IMR-90 (cell line): ENCODE results near the gene HES1.

ENCODE experiments used
- CEBPB ChIP-seq: IDR thresholded peaks from 2 replicates; pipeline ENCODE4 v1.6.1; 2012; ENCODE audit warnings: low read depth, low read length, improper control_type of control experiment
- MXI1 ChIP-seq: IDR thresholded peaks from 2 replicates; pipeline ENCODE4 v1.6.1; 2012; ENCODE audit warnings: low read depth, mild to moderate bottlenecking, low read length, moderate library complexity, borderline replicate concordance
- NFE2L2 ChIP-seq: fragments of 150-350 bp; IDR thresholded peaks from 2 replicates; pipeline ENCODE4 v1.6.1; 2016; ENCODE audit warnings: low read depth, mild to moderate bottlenecking, low read length
- POLR2A ChIP-seq: IDR thresholded peaks from 2 replicates; pipeline ENCODE4 v1.6.1; 2012; ENCODE audit warnings: mild to moderate bottlenecking, low read depth, low read length
- RAD21 ChIP-seq: IDR thresholded peaks from 2 replicates; pipeline ENCODE4 v1.6.1; 2012; ENCODE audit warnings: low read length, improper control_type of control experiment
- RCOR1 ChIP-seq: IDR thresholded peaks from 2 replicates; pipeline ENCODE4 v1.6.1; 2012; ENCODE audit warnings: mild to moderate bottlenecking, low read length, improper control_type of control experiment; ENCODE audit not compliant: insufficient replicate concordance
- RFX5 ChIP-seq: IDR thresholded peaks from 2 replicates; pipeline ENCODE4 v1.8.0; 2012; ENCODE audit warnings: low read depth, mild to moderate bottlenecking, low read length, moderate library complexity
- SMC3 ChIP-seq: fragments of 150-350 bp; IDR thresholded peaks from 2 replicates; pipeline ENCODE4 v1.6.1; 2016; ENCODE audit warnings: low read depth, mild to moderate bottlenecking, antibody characterized with exemption, low read length, moderate library complexity
- TF ChIP-seq, protein P1 (sequence below): conservative IDR thresholded peaks from 2 replicates; pipeline ENCODE4 v1.5.1; 2012; ENCODE audit warnings: mild to moderate bottlenecking, low read depth, low read length, improper control_type of control experiment
- TF ChIP-seq, protein P2 (sequence below): fragments of 150-350 bp; IDR thresholded peaks from 2 replicates; pipeline ENCODE4 v1.6.1; 2017; ENCODE audit warnings: mild to moderate bottlenecking, antibody characterized with exemption, low read length, low read depth
- TF ChIP-seq, protein P3 (sequence below): fragments of 150-350 bp; IDR thresholded peaks from 2 replicates; pipeline ENCODE4 v1.6.1; 2016; ENCODE audit warnings: low read depth, mild to moderate bottlenecking, low read length, moderate library complexity, borderline replicate concordance

DNA sequence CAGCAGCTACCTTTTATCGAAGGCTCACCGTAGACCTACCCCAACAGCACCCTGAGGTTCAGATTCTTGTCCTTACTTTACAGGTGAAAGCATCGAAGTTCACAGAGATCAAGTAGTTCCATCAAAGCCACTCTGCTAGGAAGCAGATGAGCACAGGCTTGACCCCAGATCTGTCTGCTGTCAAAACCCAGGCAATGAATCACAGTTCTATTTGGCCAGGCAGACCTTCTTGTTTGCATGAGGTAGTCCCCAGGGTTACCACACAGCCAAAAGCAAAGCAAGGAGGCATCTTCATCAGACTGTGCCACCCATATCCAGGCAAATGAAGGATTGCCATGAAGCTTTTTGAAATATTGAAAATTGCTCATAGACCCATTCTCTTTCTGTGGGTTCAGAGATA lies 33.0 kb downstream of the HES1 start:
- TF ChIP-seq, protein P1, sequence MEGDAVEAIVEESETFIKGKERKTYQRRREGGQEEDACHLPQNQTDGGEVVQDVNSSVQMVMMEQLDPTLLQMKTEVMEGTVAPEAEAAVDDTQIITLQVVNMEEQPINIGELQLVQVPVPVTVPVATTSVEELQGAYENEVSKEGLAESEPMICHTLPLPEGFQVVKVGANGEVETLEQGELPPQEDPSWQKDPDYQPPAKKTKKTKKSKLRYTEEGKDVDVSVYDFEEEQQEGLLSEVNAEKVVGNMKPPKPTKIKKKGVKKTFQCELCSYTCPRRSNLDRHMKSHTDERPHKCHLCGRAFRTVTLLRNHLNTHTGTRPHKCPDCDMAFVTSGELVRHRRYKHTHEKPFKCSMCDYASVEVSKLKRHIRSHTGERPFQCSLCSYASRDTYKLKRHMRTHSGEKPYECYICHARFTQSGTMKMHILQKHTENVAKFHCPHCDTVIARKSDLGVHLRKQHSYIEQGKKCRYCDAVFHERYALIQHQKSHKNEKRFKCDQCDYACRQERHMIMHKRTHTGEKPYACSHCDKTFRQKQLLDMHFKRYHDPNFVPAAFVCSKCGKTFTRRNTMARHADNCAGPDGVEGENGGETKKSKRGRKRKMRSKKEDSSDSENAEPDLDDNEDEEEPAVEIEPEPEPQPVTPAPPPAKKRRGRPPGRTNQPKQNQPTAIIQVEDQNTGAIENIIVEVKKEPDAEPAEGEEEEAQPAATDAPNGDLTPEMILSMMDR, result no peak
- TF ChIP-seq MXI1 (no peak), POLR2A (no peak), RAD21 (no peak), SMC3 (no peak), CEBPB (no peak), RFX5 (no peak), NFE2L2 (no peak), RCOR1 (no peak)
- TF ChIP-seq, protein P2, sequence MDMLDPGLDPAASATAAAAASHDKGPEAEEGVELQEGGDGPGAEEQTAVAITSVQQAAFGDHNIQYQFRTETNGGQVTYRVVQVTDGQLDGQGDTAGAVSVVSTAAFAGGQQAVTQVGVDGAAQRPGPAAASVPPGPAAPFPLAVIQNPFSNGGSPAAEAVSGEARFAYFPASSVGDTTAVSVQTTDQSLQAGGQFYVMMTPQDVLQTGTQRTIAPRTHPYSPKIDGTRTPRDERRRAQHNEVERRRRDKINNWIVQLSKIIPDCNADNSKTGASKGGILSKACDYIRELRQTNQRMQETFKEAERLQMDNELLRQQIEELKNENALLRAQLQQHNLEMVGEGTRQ, result no peak
- TF ChIP-seq, protein P3, sequence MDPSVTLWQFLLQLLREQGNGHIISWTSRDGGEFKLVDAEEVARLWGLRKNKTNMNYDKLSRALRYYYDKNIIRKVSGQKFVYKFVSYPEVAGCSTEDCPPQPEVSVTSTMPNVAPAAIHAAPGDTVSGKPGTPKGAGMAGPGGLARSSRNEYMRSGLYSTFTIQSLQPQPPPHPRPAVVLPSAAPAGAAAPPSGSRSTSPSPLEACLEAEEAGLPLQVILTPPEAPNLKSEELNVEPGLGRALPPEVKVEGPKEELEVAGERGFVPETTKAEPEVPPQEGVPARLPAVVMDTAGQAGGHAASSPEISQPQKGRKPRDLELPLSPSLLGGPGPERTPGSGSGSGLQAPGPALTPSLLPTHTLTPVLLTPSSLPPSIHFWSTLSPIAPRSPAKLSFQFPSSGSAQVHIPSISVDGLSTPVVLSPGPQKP, result no peak
